Left lung (tissue), 10 donors: ENCODE results near the gene CAPN13. TPM values are rescaled to one million over a fixed set of nuclear protein-coding genes. Genes with fewer than 3 reads are reported as not detected.

Experiments used
- ATAC-seq: fragments of 200-7000 bp; cut with Tn5 transposase; one replicate; pipeline ENCODE4 v1.9.1; 2020; ENCODE audit warnings: moderate library complexity
- DNase-seq, 4 donors: peaks; one replicate each; pipeline ENCODE4 v3.0.0-alpha.2; 2013 to 2020
- H3K27ac ChIP-seq, 2 donors: fragments of 200-600 bp; sonication (generic) in 1 of 2; one replicate each; pipeline versions ENCODE4 v1.5.0 to v1.8.0; 2020 to 2021
- H3K27me3 ChIP-seq, 2 donors: fragments of 200-600 bp; sonication (generic) in 1 of 2; one replicate each; pipeline versions ENCODE4 v1.5.0 to v1.8.0; 2020 to 2021
- H3K36me3 ChIP-seq, 2 donors: fragments of 200-600 bp; sonication (generic) in 1 of 2; one replicate each; pipeline versions ENCODE4 v1.5.0 to v1.8.0; 2020 to 2021
- H3K4me1 ChIP-seq, 2 donors: fragments of 200-600 bp; one replicate each; pipeline ENCODE4 v1.8.0; 2021
- H3K4me3 ChIP-seq, 2 donors: fragments of 200-600 bp; sonication (generic) in 1 of 2; one replicate each; pipeline versions ENCODE4 v1.5.0 to v1.8.0; 2020 to 2021; ENCODE audit warnings: mild to moderate bottlenecking in 1 of 2
- H3K9me3 ChIP-seq, 2 donors: fragments of 200-600 bp; sonication (generic) in 1 of 2; one replicate each; pipeline versions ENCODE4 v1.5.0 to v1.8.0; 2020 to 2021
- CTCF ChIP-seq, 2 donors: fragments of 200-600 bp; sonication (generic) in 1 of 2; IDR thresholded peaks; one replicate each; pipeline versions ENCODE4 v1.5.0 to v1.8.0; 2021; ENCODE audit warnings: antibody characterized with exemption in 2 of 2
- intact Hi-C, 2 donors: fragments of 100-400 bp; cut with DNase I; formaldehyde crosslinking; loops; one replicate each; pipeline versions ENCODE4 v1.11.2 to v1.14.2; 2022
- polyA plus RNA-seq, 6 donors: library from polyadenylated mRNA; unstranded; fragments of 120-200 nt; gene quantifications; one replicate each; pipeline ENCODE4 v1.2.1, GENCODE V29; 2013; ENCODE audit not compliant: insufficient read length in 6 of 6
- total RNA-seq, 2 donors: library from RNA; stranded (reverse); fragmentation: NEBNext Ultra II Directional; extraction: Animal tissue kit (Norgen Biotek cat#: 25700); gene quantifications; one replicate each; pipeline ENCODE4 v1.2.1, GENCODE V29; 2021
- donor health status: DM: no; HTN: yes; CAD: no.
- donor health status: DM: no; HTN: no; CAD: no.

CAPN13 gene
- total and polyA plus RNA-seq, 8 donors: 1.1 to 14.9 (median 1.5) TPM

GRCh38 chr2:30691091-30691947 lies 115.9 kb downstream of the CAPN13 start:
- intact Hi-C loops: no loop called here
- no peaks in the 10 kb centered on the region for H3K27me3 ChIP-seq
- ATAC-seq: no peak
- H3K27ac ChIP-seq: no peak overlapping the region
- no peaks in the 10 kb centered on the region for H3K36me3 ChIP-seq
- H3K4me1 ChIP-seq: peaks cover 0 to 17% of the 10 kb centered on the region in 2 donors
- no peak for DNase-seq
- no peak for TF ChIP-seq CTCF (IDR thresholded peaks at IDR 0.05)
- no peaks in the 10 kb centered on the region for H3K9me3 ChIP-seq
- no peak overlapping the region for H3K4me3 ChIP-seq

- DNase-seq: no peak
- intact Hi-C loops: no loop called here
- no peak overlapping the region for H3K27ac ChIP-seq
Observed at GRCh38 chr2:30690126-30690561, 117.1 kb downstream of the CAPN13 start.

GRCh38 chr2:30689496-30690125 lies 117.6 kb downstream of the CAPN13 start:
- H3K27me3 ChIP-seq: no peaks in the 10 kb centered on the region
- DNase-seq (no peak), ATAC-seq (no peak)
- no peaks in the 10 kb centered on the region for H3K9me3 ChIP-seq
- H3K4me3 ChIP-seq: no peak overlapping the region
- H3K36me3 ChIP-seq: no peaks in the 10 kb centered on the region
- H3K4me1 ChIP-seq: peaks cover 0 to 17% of the 10 kb centered on the region in 2 donors
- no peak for TF ChIP-seq CTCF (IDR thresholded peaks at IDR 0.05)
- H3K27ac ChIP-seq: peak overlapping the region in 1 of 2 donors; percentile 9
- intact Hi-C loops: no loop called here

More at GRCh38 chr2:30690126-30690561, 117.1 kb downstream of the CAPN13 start:
- Histone ChIP-seq H3K4me1 (peaks cover 0 to 17% of the 10 kb centered on the region in 2 donors), H3K9me3 (no peaks in the 10 kb centered on the region), H3K27me3 (no peaks in the 10 kb centered on the region), H3K4me3 (no peak overlapping the region), H3K36me3 (no peaks in the 10 kb centered on the region)
- ATAC-seq: no peak
- TF ChIP-seq CTCF (IDR thresholded peaks at IDR 0.05): no peak

GRCh38 chr2:30688956-30689401 lies 118.3 kb downstream of the CAPN13 start:
- Histone ChIP-seq H3K36me3 (no peaks in the 10 kb centered on the region), H3K9me3 (no peaks in the 10 kb centered on the region), H3K4me1 (peaks cover 0 to 17% of the 10 kb centered on the region in 2 donors), H3K4me3 (no peak overlapping the region), H3K27me3 (no peaks in the 10 kb centered on the region), H3K27ac (no peak overlapping the region)
- DNase-seq: no peak
- no peak for ATAC-seq
- no peak for TF ChIP-seq CTCF (IDR thresholded peaks at IDR 0.05)
- intact Hi-C loops: no loop called here

- TF ChIP-seq CTCF (IDR thresholded peaks at IDR 0.05): no peak
- no peak for ATAC-seq
- Histone ChIP-seq H3K27ac (no peak overlapping the region), H3K9me3 (no peaks in the 10 kb centered on the region), H3K4me1 (peaks cover 0 to 7% of the 10 kb centered on the region in 2 donors), H3K36me3 (no peaks in the 10 kb centered on the region), H3K27me3 (no peaks in the 10 kb centered on the region), H3K4me3 (no peak overlapping the region)
- intact Hi-C loops: no loop called here
- DNase-seq: no peak
Observed at GRCh38 chr2:30686669-30687068, 120.6 kb downstream of the CAPN13 start.
